GM23248 (cell line): ENCODE results near the gene CCDC158. TPM values are rescaled to one million over a fixed set of nuclear protein-coding genes. Genes with fewer than 3 reads are reported as not detected.

Experiments used
- DNase-seq: peaks from one replicate; pipeline ENCODE4 v3.0.0-alpha.2; 2015
- H2AFZ ChIP-seq: fragments of 200-600 bp; sonication (generic); 2 replicates; pipeline ENCODE4 v1.6.1; 2016; ENCODE audit warnings: antibody characterized with exemption
- H3F3A ChIP-seq: fragments of 200-600 bp; sonication (generic); 2 replicates; pipeline ENCODE4 v1.6.1; 2016; ENCODE audit warnings: mild to moderate bottlenecking, antibody characterized with exemption, mixed run types; ENCODE audit not compliant: insufficient read depth
- H3K27ac ChIP-seq: fragments of 200-600 bp; sonication (generic); 2 replicates; pipeline ENCODE4 v1.5.1; 2016; ENCODE audit warnings: mild to moderate bottlenecking
- H3K27me3 ChIP-seq: fragments of 200-600 bp; sonication (generic); replicated peaks from 2 replicates; pipeline ENCODE4 v1.6.1; 2016; ENCODE audit warnings: mild to moderate bottlenecking; ENCODE audit not compliant: insufficient read depth
- H3K36me3 ChIP-seq: fragments of 200-600 bp; sonication (generic); 2 replicates; pipeline ENCODE4 v1.6.1; 2016; ENCODE audit warnings: low read depth, mild to moderate bottlenecking
- H3K4me1 ChIP-seq: fragments of 200-600 bp; sonication (generic); 2 replicates; pipeline ENCODE4 v1.6.1; 2016; ENCODE audit warnings: mild to moderate bottlenecking; ENCODE audit not compliant: insufficient read depth
- H3K4me2 ChIP-seq: fragments of 200-600 bp; sonication (generic); one replicate; pipeline ENCODE4 v1.6.1; 2016; ENCODE audit warnings: mild to moderate bottlenecking; ENCODE audit not compliant: unreplicated experiment
- H3K4me3 ChIP-seq: fragments of 200-600 bp; sonication (generic); 2 replicates; pipeline ENCODE4 v1.5.1; 2016; ENCODE audit warnings: mild to moderate bottlenecking
- H3K79me2 ChIP-seq: fragments of 200-600 bp; sonication (generic); 2 replicates; pipeline ENCODE4 v1.6.1; 2016; ENCODE audit warnings: mild to moderate bottlenecking; ENCODE audit not compliant: insufficient read depth
- H3K9ac ChIP-seq: fragments of 200-600 bp; sonication (generic); 2 replicates; pipeline ENCODE4 v1.6.1; 2016; ENCODE audit warnings: mild to moderate bottlenecking
- H3K9me2 ChIP-seq: fragments of 200-600 bp; sonication (generic); 2 replicates; pipeline ENCODE4 v1.6.1; 2016; ENCODE audit warnings: mixed run types, mild to moderate bottlenecking, moderate library complexity; ENCODE audit not compliant: insufficient read depth
- H3K9me3 ChIP-seq: fragments of 200-600 bp; sonication (generic); one replicate; pipeline ENCODE4 v1.6.1; 2017; ENCODE audit warnings: low read depth
- H4K20me1 ChIP-seq: fragments of 200-600 bp; sonication (generic); 2 replicates; pipeline ENCODE4 v1.6.0; 2016; ENCODE audit not compliant: insufficient read depth
- EZH2 ChIP-seq: fragments of 200-600 bp; sonication (generic); IDR thresholded peaks from 2 replicates; pipeline ENCODE4 v1.6.1; 2018; ENCODE audit warnings: antibody characterized with exemption, mild to moderate bottlenecking; ENCODE audit not compliant: insufficient read depth, poor library complexity, severe bottlenecking
- EZH2phosphoT487 ChIP-seq: fragments of 200-600 bp; sonication (generic); IDR thresholded peaks from 2 replicates; pipeline ENCODE4 v1.6.1; 2018; ENCODE audit warnings: antibody characterized with exemption, moderate library complexity, mild to moderate bottlenecking, low read depth; ENCODE audit not compliant: insufficient read depth
- WGBS, 2 experiments: methylation state at CpG; one replicate each; pipeline ENCODE4 v1.1.6; 2015 to 2017; ENCODE audit warnings: low lambda C conversion rate in 2 of 2, low coverage in 1 of 2; ENCODE audit errors: missing lambda C conversion rate in 2 of 2; 5-methylcytosine and 5-hydroxymethylcytosine counted together
- in situ Hi-C: fragments of 300-500 bp; cut with MboI; formaldehyde crosslinking; loops from 2 replicates; pipeline ENCODE4 v1.15.0; 2020
- polyA plus RNA-seq: library from polyadenylated mRNA; unstranded; fragments of >200 nt; fragmentation: Nextera tagmentation; extraction: Ambion mirVana; gene quantifications from 2 replicates; pipeline ENCODE4 v1.2.1, GENCODE V29; 2016
- total RNA-seq: library from RNA; depleted of rRNA; stranded (reverse); fragments of >200 nt; shearing (Covaris generic); gene quantifications from 2 replicates; pipeline ENCODE4 v1.2.3, GENCODE V29; 2014

Gene CCDC158
- total and polyA plus RNA-seq, 2 experiments from 2014 or later: 0.14 TPM; not detected in 1

DNA sequence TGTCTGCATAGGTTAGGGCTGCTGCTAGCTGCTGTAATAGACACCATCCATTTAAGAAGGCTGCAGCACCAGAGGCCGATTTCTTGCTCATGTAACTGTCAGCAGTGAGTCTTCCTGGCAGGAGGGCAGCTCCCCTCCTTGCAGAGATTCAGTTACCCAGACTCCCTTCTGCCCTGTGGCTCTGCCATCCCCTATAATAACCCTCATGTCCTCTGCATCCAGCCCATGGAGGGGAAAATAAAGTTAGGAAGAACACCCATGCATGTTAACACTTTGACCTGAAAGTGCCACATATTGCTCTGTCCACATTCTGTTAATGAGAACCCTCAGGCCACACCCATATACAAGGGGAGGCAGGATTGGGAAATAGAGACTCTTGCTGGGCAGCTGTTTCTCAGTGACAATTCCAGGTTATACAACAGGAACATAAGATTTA, 109.0 kb downstream of the CCDC158 start:
- in situ Hi-C loops: no loop called here
- Histone ChIP-seq H3K4me2 (no peak overlapping the region), H2AFZ (no peak overlapping the region), H3K36me3 (no peaks in the 10 kb centered on the region), H3K27ac (no peak overlapping the region), H3K9ac (no peak overlapping the region), H3K9me2 (no peaks in the 10 kb centered on the region), H3K4me1 (no peaks in the 10 kb centered on the region), H3F3A (0 out of 2 replicates have a peak, but pooled peaks cover 5% of the 10 kb centered on the region), H3K27me3 (no peaks in the 10 kb centered on the region), H3K79me2 (peaks cover 24% of the 10 kb centered on the region), H3K4me3 (no peak overlapping the region), H4K20me1 (no peaks in the 10 kb centered on the region), H3K9me3 (no peaks in the 10 kb centered on the region)
- no peak for TF ChIP-seq EZH2
- TF ChIP-seq EZH2phosphoT487: no peak
- DNase-seq: peak; percentile 14
- 0 to 13% methylated on average over 1 of the region's 1 CpG for WGBS, 2 experiments

DNA sequence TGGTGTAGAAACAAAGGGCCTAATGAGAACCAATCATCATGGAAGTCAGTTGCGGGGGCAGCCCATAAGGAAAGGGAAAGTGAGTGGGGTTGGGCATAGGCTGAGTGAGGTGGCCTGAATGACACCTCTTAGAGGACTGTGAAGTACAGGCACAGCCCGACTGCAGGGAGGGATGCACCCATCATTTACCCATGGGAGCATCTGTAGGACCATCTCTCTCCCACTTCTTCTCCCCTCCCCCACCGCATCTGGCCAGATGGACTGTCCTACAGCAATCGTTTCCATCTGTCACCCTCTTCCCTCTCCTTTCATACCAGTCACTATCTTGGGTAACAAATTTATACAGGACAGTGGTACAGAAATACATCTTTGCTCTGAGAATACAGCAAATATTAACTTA, 110.3 kb downstream of the CCDC158 start:
- Histone ChIP-seq H3K4me2 (no peak overlapping the region), H3K9me2 (no peaks in the 10 kb centered on the region), H3K9ac (no peak overlapping the region), H3K36me3 (no peaks in the 10 kb centered on the region), H3K79me2 (peaks cover 27% of the 10 kb centered on the region), H3K27ac (no peak overlapping the region), H3F3A (0 out of 2 replicates have a peak, but pooled peaks cover 5% of the 10 kb centered on the region), H4K20me1 (no peaks in the 10 kb centered on the region), H3K4me3 (no peak overlapping the region), H3K9me3 (no peaks in the 10 kb centered on the region), H3K27me3 (no peaks in the 10 kb centered on the region), H3K4me1 (0 out of 2 replicates have a peak, but pooled peaks cover under 1% of the 10 kb centered on the region), H2AFZ (no peak overlapping the region)
- no peak for DNase-seq
- 67 to 70% methylated on average over 4 of the region's 4 CpGs for WGBS, 2 experiments
- TF ChIP-seq EZH2 (no peak), EZH2phosphoT487 (no peak)
- in situ Hi-C loops: no loop called here

GRCh38 chr4:76309939-76310550, 110.9 kb downstream of the CCDC158 start:
- TF ChIP-seq EZH2phosphoT487 (no peak), EZH2 (no peak)
- in situ Hi-C loops: no loop called here
- no peak for DNase-seq

GRCh38 chr4:76308548-76308947, 112.4 kb downstream of the CCDC158 start:
- Histone ChIP-seq H3F3A (0 out of 2 replicates have a peak, but pooled peaks cover 9% of the 10 kb centered on the region), H3K4me3 (no peak overlapping the region), H3K9me2 (no peaks in the 10 kb centered on the region), H3K4me1 (peaks cover 4% of the 10 kb centered on the region; the same call in 1 of the 2 replicates), H3K9ac (no peak overlapping the region), H3K79me2 (peaks cover 31% of the 10 kb centered on the region), H3K27ac (no peak overlapping the region), H3K9me3 (no peaks in the 10 kb centered on the region), H3K36me3 (no peaks in the 10 kb centered on the region), H2AFZ (no peak overlapping the region), H4K20me1 (no peaks in the 10 kb centered on the region), H3K4me2 (no peak overlapping the region), H3K27me3 (no peaks in the 10 kb centered on the region)
- TF ChIP-seq EZH2phosphoT487: no peak
- no peak for TF ChIP-seq EZH2
- WGBS, 2 experiments: 82 to 85% methylated on average over 6 of the region's 6 CpGs
- in situ Hi-C loops: no loop called here
- DNase-seq: no peak

More at GRCh38 chr4:76309939-76310550, 110.9 kb downstream of the CCDC158 start:
- H3K36me3 ChIP-seq: no peaks in the 10 kb centered on the region
- no peaks in the 10 kb centered on the region for H4K20me1 ChIP-seq
- no peak overlapping the region for H2AFZ ChIP-seq
- H3K9ac ChIP-seq: no peak overlapping the region
- H3K27me3 ChIP-seq: no peaks in the 10 kb centered on the region
- no peaks in the 10 kb centered on the region for H3K9me3 ChIP-seq
- no peak overlapping the region for H3K4me3 ChIP-seq
- 0 out of 2 replicates have a peak, but pooled peaks cover 9% of the 10 kb centered on the region for H3F3A ChIP-seq
- H3K4me1 ChIP-seq: peaks cover 4% of the 10 kb centered on the region; the same call in 1 of the 2 replicates
- no peaks in the 10 kb centered on the region for H3K9me2 ChIP-seq
- 98 to 99% methylated on average over 3 of the region's 3 CpGs for WGBS, 2 experiments
- no peak overlapping the region for H3K27ac ChIP-seq
- peaks cover 31% of the 10 kb centered on the region for H3K79me2 ChIP-seq
- H3K4me2 ChIP-seq: no peak overlapping the region
